ENCODE measurements around the gene LCE4A.

The LCE4A gene

DNA sequence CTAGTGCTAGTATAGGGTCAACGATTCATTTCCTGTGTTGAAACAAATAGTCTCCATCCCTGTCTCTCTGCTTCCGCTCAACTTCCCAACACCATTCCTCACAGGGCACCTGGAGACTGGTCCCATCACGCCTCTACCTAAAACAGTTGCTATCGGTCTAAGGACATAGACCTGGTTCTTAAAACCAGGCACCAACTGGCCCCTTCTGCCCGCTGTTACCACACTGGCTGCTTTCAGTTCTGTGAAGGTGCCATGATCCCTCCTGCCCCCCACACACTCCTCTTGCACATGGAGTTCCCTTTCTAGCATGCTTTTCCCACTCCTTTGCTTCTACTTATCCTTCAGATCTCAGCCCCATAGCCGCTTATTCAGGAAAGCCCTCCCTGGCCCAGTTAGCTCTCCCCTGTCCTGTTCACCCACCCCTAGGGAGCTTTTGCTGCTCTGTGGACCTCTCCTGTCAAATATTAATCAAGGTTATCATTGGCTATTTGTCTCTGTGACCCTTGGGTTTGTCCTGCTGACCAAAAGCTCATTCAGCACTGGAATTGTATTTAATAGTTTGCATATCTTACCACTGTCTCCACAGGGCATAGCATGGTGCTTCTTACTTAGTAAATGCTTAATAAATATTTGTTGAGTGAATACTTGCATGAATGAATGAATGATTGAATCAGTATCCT is 37.9 kb downstream of the LCE4A start:
- DNase-seq (ENCODE audit: low read depth) = no peak

DNA sequence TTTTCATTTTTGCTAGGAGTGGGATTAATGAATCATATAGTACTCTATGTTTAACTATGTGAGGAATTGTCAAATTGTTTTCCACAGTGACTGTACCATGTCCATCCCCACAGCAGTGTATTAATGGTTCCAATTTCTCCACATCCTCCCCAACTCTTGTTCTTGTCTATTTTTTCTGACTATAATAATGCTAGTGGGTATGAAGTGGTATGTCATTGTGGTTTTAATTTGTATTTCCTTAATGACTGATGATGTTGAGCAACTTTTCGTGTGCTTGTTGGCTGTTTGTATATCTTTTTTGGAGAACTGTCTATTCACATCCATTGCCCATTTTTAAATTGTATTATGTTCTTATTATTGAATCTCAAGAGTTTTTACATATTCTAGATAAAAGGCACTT is 39.9 kb downstream of the LCE4A start:
- DNase-seq (ENCODE audit: low read depth) = no peak

DNA sequence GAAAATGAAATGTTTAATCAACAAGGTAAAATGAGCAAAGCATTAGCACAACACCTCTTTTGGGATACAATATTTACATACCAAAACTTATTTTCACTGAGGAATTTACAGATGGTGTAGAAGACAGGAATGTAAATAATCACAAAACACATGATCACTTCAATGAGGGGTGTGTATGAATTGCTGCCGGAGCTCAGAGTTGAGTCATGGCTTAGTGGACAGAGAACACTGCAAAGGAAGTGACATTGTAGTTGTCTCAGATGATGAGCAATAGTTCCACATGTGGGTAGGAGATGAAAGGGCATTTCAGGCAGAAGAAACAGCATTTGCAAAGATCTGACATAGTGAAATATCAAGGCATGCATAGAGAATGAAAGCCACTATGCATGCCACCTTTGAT is 44.3 kb downstream of the LCE4A start:
- DNase-seq (ENCODE audit: low read depth) = no peak

DNA sequence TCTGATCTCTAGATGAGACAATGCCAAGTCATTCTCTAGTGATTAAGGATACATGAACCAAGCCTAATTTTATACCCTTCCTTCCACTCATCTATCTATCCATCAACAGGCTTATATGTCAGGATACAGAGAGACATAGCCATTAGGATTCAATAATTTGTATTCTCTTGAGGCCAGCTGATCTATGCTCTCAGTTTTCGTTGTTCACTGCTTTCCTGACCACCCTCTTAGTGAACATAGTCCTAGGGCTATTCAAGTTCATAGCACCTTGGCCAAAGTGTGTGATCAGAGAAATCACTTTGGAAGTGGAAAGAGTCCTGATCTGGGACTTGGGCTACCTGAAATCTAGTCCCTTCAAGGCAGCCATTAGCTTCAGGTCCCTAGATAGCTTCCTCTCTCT is 45.6 kb downstream of the LCE4A start:
- no peak for DNase-seq (ENCODE audit: low read depth)

DNA sequence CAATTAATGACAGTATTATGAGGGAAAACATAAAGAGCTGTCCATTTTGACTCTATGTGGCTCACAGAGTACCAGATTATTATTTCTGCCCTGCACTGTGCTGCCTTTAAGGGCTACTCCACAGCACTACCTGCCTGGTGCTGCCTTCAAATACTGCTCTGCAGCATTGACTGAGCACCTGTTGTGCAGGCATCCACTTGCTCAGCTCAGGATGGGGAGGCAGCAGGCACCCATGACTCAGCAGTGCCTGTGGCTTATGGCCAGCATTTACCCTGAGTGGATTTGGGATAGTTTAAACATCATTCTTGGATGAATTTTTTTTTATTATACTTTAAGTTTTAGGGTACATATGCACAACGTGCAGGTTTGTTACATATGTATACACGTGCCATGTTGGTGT is 48.9 kb downstream of the LCE4A start:
- DNase-seq (ENCODE audit: low read depth) = no peak

DNA sequence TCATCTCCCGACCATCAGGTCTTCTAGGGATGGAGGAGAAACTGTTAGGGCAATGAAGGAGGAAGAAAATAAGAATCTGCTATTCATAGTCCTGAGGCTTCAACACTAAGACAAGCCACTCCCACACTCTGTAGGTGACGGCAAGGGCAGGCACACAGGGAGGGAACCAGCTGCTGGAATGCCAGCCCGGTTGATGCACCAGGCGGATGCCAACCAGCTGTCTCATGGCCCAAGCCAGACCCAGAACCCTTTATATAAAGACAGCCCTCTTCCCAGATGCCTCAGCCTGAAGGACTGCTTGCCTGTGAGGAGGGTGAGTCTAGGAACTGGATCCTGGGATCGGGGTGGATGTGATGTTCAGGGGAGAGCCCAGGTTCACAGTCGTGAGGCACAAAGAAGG is 49.8 kb downstream of the LCE4A start, which contains the start of gene KPRP:
KPRP (plus strand) TSS at position 279 of the 400 bp plus-strand sequence. CDS start 1,564 bp downstream, outside the sequence.
- DNase-seq (ENCODE audit: low read depth) = no peak

DNA sequence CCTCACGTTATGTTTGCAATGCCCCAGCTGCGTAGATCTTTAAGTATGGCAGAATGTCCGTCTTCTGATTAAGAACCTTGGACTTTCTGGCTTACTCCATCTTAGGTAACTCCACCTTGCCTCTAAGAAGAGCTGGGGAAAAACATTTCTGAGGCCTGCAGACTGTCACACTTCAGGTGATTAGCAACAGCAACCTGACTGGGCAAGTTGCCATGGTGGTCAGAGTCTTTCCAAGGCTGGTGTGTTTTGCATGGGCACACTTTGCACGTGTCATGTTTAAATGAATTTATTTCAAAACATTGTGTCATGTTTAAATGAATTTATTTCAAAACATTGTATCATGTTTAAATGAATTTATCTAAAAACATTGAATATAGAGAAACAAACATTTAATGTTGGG is 50.7 kb downstream of the LCE4A start:
- no peak for DNase-seq (ENCODE audit: low read depth)
